K562 (cell line): ENCODE data around the gene C1GALT1C1. TPM values are rescaled to one million over a fixed set of nuclear protein-coding genes. Genes with fewer than 3 reads are reported as not detected.

Source experiments
- REST ChIP-seq, 2 experiments: fragments of 450-650 bp; formaldehyde crosslinking in 1 of 2; IDR thresholded peaks; 2 replicates each; pipeline versions ENCODE4 v1.4.0 to v1.6.1; 2014 to 2020; ENCODE audit warnings: mild to moderate bottlenecking in 2 of 2, borderline replicate concordance in 1 of 2, low read depth in 1 of 2
- ZNF384 ChIP-seq: IDR thresholded peaks from 2 replicates; pipeline ENCODE4 v1.6.1; 2012; ENCODE audit warnings: low read depth, low read length, improper control_type of control experiment
- polyA plus RNA-seq, 8 experiments: library from polyadenylated mRNA; depleted of rRNA in 4 of 8; stranded (reverse) in 5 of 8; unstranded in 3 of 8; fragments of >200 nt; fragmentation: Nextera tagmentation in 2 of 8; fragmentation: Illumina TruSeq in 1 of 8; extraction: Ambion mirVana in 2 of 8; extraction: Trizol in 1 of 8; gene quantifications; 2 replicates each; pipeline versions ENCODE4 v1.2.1 to v1.2.3, GENCODE V29; 2011 to 2014; ENCODE audit warnings: inconsistent platforms in 1 of 8, missing spikeins in 1 of 8
- total RNA-seq, 7 experiments: library from RNA; depleted of rRNA in 6 of 7; stranded (reverse); fragments of >200 nt in 6 of 7; fragmentation: Illumina TruSeq in 2 of 7; extraction: Trizol in 2 of 7; gene quantifications; 2 replicates each; pipeline versions ENCODE4 v1.2.1 to v1.2.3, GENCODE V29; 2011 to 2021; ENCODE audit warnings: low replicate concordance in 1 of 7

C1GALT1C1 gene
- total and polyA plus RNA-seq, 9 of the 15 experiments (the other 6 are each of a cell fraction or from before 2014, with no cell fraction given), result 9.6 to 49.4 (median 17.1) TPM

- TF ChIP-seq REST (IDR thresholded peaks at IDR 0.05; ENCODE audit: borderline replicate concordance) (peak; percentile 62), REST (CRISPR knock-in tag; IDR thresholded peaks at IDR 0.05; ENCODE audit: low read depth) (no peak), ZNF384 (0 out of 2 replicates have a peak, but pooled peaks have one; percentile 24)
Observed at GRCh38 chrX:120664081-120664480, 34.2 kb upstream of the C1GALT1C1 start (continued).
